ENCODE results near the gene DISP3.

The DISP3 gene

GRCh38 chr1:11462224-11462923, 16.6 kb upstream of the DISP3 start:
- no peak for DNase-seq

GRCh38 chr1:11463177-11463576, 15.8 kb upstream of the DISP3 start:
- no peak for DNase-seq

DNA sequence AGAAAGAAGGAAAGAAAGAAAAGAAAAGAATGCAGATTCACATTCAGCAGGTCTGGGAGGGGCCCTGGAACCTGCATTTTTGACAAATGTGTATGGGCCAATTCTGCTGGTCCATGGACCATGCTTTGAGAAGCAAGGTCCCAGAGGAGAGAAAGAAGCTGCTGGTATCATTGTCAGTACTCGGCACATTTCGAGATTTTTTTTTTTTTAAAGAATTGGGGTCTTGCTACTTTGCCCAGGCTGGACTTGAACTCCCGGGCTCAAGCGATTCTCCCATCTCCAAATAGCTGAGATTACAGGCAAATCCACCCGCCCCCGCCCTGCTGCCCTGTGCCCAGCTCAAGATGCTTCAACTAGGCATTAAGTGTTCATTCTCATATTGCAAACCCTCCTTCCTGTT, 13.6 kb upstream of the DISP3 start:
- no peak for DNase-seq

GRCh38 chr1:11466416-11466815, 12.5 kb upstream of the DISP3 start:
- no peak for DNase-seq

- DNase-seq: no peak
Observed at GRCh38 chr1:11468878-11469277, 10.1 kb upstream of the DISP3 start.

DNA sequence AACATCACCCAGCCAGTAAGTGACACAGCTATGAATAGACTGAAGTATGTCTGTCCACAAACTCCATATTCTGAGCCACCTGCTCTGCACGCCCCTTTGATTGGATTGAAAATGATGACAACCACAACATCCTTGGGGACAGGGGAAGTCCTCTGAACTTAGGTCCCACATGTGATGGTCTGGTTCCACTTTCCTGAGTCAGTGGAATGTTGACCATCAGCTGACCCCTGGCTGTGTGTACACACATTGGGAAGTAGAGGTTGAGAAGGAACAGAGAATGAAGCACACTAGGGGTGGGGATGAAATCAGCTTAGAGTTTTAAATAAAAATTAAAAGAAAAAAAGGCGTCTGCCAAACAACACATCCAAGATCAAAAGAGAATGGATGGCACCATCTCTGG, 8.0 kb upstream of the DISP3 start:
- no peak for DNase-seq

- no peak for DNase-seq
Observed at GRCh38 chr1:11471473-11471872, 7.5 kb upstream of the DISP3 start.

GRCh38 chr1:11472284-11472683, 6.7 kb upstream of the DISP3 start:
- no peak for DNase-seq

- no peak for DNase-seq
Observed at GRCh38 chr1:11472741-11473140, 6.2 kb upstream of the DISP3 start.

DNA sequence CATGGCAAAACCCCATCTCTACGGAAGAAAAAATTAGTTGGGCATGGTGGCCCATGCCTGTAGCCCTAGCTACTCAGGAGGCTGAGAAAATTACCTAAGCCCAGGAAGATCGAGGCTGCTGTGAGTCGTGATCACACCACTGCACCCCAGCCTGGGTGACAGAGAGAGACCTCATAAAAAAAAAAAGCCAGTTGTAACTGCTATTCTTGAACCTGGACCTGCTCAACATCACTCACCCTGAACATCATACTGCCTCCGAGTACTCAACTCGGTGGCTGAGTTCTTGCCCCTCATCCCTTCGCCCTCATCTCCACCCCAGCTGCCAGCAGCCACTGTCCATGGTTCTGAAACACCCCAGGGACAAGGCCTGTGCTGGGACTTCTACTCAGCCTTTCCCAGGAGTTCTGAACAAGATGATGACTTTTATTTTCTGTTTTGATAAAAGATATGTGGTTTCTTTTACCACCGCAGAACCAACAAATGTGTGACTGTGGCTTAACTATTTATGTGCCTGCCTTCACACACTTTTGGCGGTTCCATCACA, 5.4 kb upstream of the DISP3 start:
- no peak for DNase-seq

GRCh38 chr1:11474826-11475225, 4.1 kb upstream of the DISP3 start:
- no peak for DNase-seq

DNA sequence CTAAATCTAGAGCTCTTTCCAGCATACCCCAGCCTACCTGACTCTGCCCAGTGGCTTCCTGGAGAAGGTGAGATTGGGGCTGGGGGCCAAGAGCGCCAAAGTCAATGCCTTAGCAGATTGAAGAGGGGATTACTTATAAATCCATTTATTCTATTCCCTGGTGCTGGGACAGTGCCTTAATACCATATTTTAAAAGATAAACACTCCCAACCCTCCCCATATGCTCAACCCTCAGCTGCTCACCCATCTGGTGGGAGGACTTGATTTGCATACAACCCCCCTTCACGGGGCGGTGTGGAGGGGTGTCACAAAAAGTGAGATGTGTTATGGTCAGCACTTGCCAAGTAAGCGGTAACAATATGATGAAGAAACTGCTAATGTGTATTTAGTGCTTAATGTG, 3.2 kb upstream of the DISP3 start:
- no peak for DNase-seq

- no peak for DNase-seq
Observed at GRCh38 chr1:11479375-11479979, 522 bp downstream of the DISP3 start.

GRCh38 chr1:11481019-11481418, 2.1 kb downstream of the DISP3 start:
- DNase-seq: no peak

GRCh38 chr1:11482198-11482597, 3.2 kb downstream of the DISP3 start:
- DNase-seq: no peak

DNA sequence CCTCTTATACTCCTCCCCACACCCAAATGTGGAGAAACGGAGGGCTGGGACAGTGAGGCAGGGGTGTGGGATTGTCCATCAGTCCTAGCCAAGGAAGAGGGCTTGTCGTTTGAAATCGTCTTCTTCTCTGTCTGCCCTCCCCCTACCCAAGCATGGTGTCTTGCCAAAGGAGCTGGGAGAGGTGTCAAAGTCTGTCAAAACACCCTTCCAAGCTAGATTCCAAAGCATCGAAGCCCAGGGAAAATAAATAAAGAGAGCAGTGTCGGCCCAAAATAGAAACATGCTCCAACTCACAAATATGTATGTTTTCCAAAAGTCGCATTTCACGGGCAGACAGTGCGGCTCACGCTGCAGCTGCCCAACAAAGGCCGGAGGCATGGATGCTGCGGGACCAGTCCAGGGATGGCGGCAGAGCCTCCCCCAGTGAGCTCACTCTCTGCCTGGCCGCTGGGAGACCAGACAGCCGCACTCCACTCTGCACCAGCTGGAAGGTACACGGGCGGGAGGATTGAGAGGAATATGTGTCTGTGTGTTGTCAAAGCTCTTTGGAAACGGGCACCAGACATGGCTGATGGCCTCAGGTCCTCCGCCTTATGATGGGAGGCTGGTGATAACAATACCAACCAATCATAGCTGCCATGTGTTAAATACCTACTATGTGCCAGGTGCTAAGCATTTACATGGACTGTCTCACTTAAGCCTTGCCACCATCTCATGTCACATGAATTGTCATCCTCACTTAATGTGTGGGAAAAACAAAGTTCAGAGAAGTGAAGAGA, 3.9 kb downstream of the DISP3 start:
- no peak for DNase-seq

GRCh38 chr1:11483581-11484320, 4.8 kb downstream of the DISP3 start:
- no peak for DNase-seq

- DNase-seq: no peak
Observed at GRCh38 chr1:11484321-11484655, 5.3 kb downstream of the DISP3 start.

DNA sequence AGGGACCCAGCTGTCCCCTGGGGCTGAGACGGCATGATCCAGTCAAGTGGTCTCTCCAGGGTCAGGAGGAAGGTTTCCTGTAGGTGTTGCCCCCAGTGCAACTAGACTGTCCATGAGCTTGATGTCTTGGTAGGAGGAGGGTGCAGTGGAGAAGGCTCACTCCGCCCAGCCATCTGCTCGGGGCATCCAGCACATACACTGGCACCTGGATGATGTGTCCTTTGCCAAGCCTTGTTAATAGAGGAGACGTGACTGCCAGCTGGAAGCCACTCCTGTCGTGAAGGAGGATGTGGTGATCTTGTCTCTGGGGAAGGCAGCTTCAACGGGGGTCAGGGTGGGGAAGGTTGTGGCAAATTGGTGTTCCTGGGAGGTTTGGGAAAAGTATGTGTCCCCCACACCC, 6.2 kb downstream of the DISP3 start:
- DNase-seq: no peak

DNA sequence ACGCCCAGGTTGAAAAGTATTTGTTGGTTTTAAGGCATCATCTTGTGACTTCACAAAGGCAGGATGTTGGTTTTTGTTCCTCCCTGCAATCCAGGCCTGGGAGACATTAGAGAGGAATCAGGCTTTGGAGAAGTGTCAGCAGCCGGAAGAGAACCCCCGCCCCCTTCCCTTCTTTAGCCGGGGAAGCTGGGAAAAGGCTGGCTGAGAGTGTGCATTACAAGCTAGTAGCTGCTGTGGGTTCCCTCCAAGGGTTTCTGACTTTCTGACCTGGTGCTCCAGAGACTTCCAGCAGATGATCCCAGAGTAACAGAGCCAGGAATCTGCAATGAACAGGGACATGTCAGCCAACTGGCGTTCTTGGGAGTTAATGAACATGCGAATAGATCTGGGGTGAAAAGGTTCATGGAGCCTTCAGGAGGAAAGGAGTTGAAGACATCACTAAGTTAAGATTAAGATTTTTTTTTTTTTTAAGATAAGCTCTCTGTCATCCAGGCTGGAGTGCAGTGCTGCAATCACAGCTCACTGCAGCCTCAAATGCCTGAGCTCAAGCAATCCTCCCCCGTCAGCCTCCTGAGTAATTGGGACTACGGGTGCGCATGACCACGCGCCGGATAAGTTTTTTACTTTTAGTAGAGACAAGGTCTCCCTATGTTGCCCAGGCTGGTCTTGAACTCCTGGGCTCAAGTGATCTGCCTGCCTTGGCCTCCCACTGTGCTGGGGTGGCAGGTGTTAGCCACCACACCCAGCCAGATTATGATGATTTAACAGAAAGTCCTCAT, 7.5 kb downstream of the DISP3 start:
- no peak for DNase-seq

DNA sequence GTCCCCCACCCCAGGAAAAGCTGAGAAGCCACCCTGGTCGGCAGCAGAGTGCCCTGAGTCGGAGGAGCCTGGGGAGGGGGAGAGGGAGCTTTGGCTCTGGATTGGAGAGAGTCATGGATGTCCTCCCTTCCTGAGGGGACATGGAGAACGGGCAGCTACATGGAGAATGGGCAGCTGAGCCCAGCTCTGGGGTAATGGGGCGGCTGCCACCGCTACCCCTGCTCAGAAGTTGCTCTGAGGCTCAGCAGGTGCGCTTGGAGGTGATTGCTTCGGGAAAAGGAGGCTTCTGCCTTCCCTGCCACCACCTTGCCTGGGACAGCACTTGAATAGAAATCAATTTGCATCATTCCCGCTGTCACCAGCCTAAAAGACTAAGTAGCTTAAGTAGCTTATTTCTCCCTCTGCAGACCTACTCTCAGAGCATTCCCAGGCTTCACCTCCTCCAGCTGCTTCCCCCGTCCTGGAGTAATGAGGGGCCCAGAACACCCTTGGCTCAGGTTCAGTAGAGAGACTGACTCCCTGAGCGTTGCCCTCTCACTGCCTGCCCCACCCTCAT, 8.3 kb downstream of the DISP3 start:
- DNase-seq: no peak

DNA sequence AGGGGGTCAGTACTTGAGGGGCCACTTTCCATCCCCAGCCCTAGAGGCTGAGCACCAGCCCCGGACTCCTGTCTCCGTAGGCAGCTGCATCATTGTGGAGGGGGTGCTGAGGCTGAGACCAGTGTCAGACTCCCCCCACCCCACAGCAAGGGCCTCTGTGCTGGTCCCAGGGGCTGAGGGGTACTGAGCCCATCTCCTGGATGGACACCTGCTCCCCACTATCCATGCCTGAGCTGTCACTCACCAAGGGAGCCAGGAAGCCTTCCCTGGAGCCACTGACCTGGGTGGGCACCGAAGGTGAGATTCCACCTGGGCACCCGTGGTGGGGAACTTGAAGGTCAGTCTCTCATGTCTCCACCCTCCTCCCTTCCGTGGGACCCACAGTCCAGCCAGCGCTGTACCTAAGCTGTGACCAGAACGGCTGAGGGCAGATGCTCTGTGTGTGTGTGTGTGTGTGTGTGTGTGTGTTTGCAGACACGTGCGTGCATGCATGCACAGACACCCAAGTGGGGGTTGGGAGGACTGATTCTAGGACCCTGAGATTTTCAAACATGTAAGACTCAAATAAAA, 9.3 kb downstream of the DISP3 start:
- DNase-seq: no peak

Data from stimulated activated CD4-positive, alpha-beta T cell treated with anti-CD3 and anti-CD28 coated beads, Interleukin-4, amount 100 ng/mL, for 24 hours (primary cell).